MM.1S (cell line): ENCODE results near the gene PDIA4.

Experiments used
- EZH2 ChIP-seq: fragments of 300-600 bp; sonication (generic); optimal IDR thresholded peaks from 2 replicates; pipeline ENCODE3; 2017; ENCODE audit warnings: low read depth, mild to moderate bottlenecking, antibody characterized with exemption, low read length, mixed read lengths
- EZH2phosphoT487 ChIP-seq: fragments of 300-600 bp; sonication (generic); IDR thresholded peaks from 2 replicates; pipeline ENCODE4 v1.6.1; 2018; ENCODE audit warnings: antibody characterized with exemption, low read length
- TF ChIP-seq, protein P1 (sequence below): fragments of 300-600 bp; sonication (generic); IDR thresholded peaks from 2 replicates; pipeline ENCODE4 v1.5.1; 2016; ENCODE audit warnings: antibody characterized with exemption, low read length, mixed read lengths

DNA sequence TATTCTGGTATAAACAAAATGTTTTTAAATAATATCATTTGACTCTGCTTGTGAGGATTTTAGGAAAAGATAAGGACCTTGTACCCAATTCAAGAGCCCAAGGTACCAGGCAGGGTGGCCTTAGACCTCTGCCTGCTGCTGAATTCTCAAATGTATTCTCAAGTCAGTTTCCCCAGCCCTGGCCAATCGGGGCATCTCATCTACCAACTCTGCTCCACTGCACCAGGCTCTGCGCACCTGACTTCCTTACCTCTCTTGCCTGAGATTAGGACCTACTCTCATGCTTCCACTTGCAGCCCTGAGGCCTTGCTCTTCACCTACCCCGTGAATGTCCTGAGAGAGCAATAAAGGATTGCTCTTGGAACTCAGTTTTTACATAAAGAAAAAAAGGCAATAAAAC is 74.6 kb downstream of the PDIA4 start:
- TF ChIP-seq, protein P1, sequence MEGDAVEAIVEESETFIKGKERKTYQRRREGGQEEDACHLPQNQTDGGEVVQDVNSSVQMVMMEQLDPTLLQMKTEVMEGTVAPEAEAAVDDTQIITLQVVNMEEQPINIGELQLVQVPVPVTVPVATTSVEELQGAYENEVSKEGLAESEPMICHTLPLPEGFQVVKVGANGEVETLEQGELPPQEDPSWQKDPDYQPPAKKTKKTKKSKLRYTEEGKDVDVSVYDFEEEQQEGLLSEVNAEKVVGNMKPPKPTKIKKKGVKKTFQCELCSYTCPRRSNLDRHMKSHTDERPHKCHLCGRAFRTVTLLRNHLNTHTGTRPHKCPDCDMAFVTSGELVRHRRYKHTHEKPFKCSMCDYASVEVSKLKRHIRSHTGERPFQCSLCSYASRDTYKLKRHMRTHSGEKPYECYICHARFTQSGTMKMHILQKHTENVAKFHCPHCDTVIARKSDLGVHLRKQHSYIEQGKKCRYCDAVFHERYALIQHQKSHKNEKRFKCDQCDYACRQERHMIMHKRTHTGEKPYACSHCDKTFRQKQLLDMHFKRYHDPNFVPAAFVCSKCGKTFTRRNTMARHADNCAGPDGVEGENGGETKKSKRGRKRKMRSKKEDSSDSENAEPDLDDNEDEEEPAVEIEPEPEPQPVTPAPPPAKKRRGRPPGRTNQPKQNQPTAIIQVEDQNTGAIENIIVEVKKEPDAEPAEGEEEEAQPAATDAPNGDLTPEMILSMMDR, result no peak
- TF ChIP-seq EZH2 (no peak), EZH2phosphoT487 (no peak)
